Dermis microvascular lymphatic vessel endothelial cell (primary cell): ENCODE measurements around the gene PRSS12. TPM values are rescaled to one million over a fixed set of nuclear protein-coding genes. Genes with fewer than 3 reads are reported as not detected.
"Not testable (repeated sequence)": the region's sequence is repeated elsewhere in the genome, so short reads cannot be mapped to it uniquely, and the experiment has no call there.

Source experiments
- DNase-seq, 2 donors: peaks; one replicate each; pipeline versions ENCODE4 v3.0.0 to v3.0.0-alpha.2; 2010; ENCODE audit warnings: low read depth in 2 of 2
- total RNA-seq: library from RNA; depleted of rRNA; stranded (reverse); fragments of >200 nt; gene quantifications from 2 replicates; pipeline ENCODE4 v1.2.1, GENCODE V29; 2014

Gene PRSS12
- total RNA-seq, 1 donor from 2014 or later: 17.8 TPM

- no peak for DNase-seq
Observed at GRCh38 chr4:118325431-118325830, 27.4 kb downstream of the PRSS12 start.

GRCh38 chr4:118322831-118323502 is 29.8 kb downstream of the PRSS12 start:
- DNase-seq: no peak

GRCh38 chr4:118318931-118319330 is 33.9 kb downstream of the PRSS12 start:
- no peak for DNase-seq

- no peak for DNase-seq
Observed at GRCh38 chr4:118317691-118318090, 35.1 kb downstream of the PRSS12 start.

- DNase-seq: no peak
Observed at GRCh38 chr4:118314221-118314620, 38.6 kb downstream of the PRSS12 start.

- no peak for DNase-seq
Observed at GRCh38 chr4:118313098-118313497, 39.7 kb downstream of the PRSS12 start.

- DNase-seq: no peak
Observed at GRCh38 chr4:118308306-118309030, 44.3 kb downstream of the PRSS12 start.

- no peak for DNase-seq
Observed at GRCh38 chr4:118307643-118308042, 45.2 kb downstream of the PRSS12 start.

- not testable (repeated sequence) for DNase-seq
Observed at GRCh38 chr4:118299619-118300018, 53.2 kb downstream of the PRSS12 start.

GRCh38 chr4:118296729-118297128 is 56.1 kb downstream of the PRSS12 start:
- no peak for DNase-seq

GRCh38 chr4:118290951-118291350 is 61.9 kb downstream of the PRSS12 start:
- no peak for DNase-seq

GRCh38 chr4:118289794-118290193 is 63.0 kb downstream of the PRSS12 start:
- no peak for DNase-seq

GRCh38 chr4:118287711-118288451 is 64.9 kb downstream of the PRSS12 start:
- DNase-seq: no peak

GRCh38 chr4:118286685-118287084 is 66.1 kb downstream of the PRSS12 start:
- no peak for DNase-seq

GRCh38 chr4:118285931-118286330 is 66.9 kb downstream of the PRSS12 start:
- DNase-seq: no peak

GRCh38 chr4:118284169-118284568 is 68.6 kb downstream of the PRSS12 start:
- DNase-seq: no peak

GRCh38 chr4:118282692-118283091 is 70.1 kb downstream of the PRSS12 start:
- DNase-seq: peak in 1 of 2 donors; percentile 10

- peak in 1 of 2 donors; percentile 12 for DNase-seq
Observed at GRCh38 chr4:118281611-118282442, 71.0 kb downstream of the PRSS12 start.

GRCh38 chr4:118280501-118281218 is 72.1 kb downstream of the PRSS12 start:
- DNase-seq: peak; percentile 75 to 86

GRCh38 chr4:118279920-118280432 is 72.8 kb downstream of the PRSS12 start:
- DNase-seq: no peak

GRCh38 chr4:118279328-118279727 is 73.5 kb downstream of the PRSS12 start:
- DNase-seq: no peak
